Cerebellar cortex (tissue), 1 donor: Measurements from ENCODE around the gene CACNA1I.
A peak's percentile ranks its signal among the peaks of the same experiment; 100 is the strongest.

Experiments
- DNase-seq: peaks from one replicate; pipeline ENCODE4 v3.0.0-alpha.2; 2015; ENCODE audit warnings: low spot score

The CACNA1I gene

DNA sequence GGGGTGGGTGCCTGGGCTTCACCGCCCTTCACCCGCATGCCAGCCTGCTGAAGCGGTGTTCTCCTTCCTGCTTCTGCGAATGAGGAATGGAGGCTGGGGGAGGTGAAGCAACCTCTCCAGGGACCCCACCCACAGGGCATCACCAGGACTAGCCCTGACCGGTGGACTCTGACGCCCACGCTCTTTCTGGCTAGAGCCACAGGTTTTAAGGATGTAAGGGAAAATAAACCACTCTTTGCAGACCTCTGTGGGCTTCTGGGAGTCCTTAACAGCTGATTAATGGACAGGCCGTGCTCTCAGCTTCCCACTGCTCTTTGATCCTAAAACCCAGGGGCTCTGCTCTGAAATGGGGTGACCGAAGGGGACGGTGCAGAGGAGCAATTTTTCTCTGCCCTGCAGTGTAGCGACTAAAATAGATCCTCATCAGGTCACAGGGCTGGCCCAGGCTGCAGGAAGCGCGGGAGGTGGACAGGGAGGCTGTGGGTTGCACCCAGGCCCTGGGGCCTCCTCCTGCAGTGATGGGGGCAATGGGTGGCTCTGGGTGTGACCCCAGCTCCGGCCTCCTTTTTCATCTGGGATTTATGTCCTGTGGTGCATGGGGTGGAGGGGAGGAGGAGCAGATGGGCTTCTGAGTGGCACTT, 127.4 kb downstream of the CACNA1I start:
- no peak for DNase-seq

DNA sequence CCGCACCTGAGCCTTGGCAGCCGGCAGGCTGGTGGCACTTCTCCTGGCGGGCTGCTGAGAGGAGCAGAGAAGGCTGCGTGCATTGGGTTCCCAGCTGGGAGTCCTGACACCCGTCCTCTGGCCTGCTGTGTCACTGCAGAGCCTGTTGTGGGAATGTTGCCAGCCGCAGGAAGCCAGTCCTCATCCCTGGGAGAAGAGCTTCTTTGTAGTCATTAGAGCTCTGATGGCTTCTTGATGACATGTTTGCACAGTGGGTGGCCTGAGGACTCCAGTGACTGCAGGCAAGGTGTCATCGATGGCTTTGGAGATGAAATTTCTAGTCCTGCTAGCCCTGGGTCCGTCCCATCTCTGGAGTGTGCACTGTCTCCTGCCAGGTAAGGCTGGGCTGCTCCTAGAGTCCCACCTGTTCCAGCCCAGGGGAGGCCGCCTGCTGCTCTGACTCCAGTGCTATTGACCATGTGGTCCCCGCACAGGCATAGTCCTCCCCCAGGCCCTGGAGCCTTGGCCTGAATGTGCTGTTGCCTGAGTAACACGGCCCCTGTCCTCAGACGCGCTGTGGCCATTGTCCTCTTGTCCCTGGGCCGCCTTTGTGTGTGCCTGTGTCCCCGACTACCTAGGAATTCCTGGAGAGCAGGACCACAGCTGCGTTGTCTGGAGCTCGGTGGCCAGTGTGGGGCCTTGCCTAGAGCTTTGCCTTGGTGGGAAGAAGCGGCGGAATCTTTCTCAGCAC, 129.2 kb downstream of the CACNA1I start:
- peak; percentile 42 for DNase-seq

DNA sequence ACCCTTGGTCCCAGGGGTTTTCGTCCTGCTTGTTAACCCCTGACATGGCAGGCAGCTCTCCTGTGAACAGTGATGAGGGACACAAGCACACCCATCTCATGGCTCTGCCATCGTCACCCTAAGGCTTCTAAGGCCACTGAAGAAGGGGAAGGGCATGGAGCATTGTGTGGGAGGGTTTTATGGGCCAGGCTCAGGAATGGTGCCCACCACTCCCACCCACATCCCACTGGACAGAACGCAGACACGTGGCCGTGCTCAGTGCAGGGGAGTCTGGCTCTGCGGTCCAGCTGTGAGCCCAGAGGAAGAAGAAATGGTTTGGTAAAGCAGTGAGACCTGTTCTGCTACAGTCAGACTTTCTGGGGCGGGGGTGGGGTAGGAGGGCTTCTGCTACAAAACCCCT, 130.0 kb downstream of the CACNA1I start:
- no peak for DNase-seq

DNA sequence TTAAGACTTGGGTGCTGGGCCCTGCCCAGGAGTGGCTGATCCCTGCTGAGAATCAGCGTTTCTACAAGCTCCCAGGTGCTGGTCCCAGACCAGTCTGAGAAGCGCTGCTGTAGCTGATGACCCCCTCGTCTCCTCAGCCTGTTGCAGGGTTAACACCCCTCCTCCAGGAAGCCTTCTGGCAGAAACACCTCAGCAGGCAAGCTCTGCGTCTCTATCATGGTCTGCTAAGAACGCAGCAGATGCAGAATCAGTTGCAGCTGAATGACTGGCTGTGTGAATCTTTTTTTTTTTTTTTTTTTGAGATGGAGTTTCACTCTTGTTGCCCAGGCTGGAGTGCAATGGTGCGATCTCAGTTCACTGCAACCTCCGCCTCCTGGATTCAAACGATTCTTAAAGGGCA, 132.5 kb downstream of the CACNA1I start:
- DNase-seq, result no peak

DNA sequence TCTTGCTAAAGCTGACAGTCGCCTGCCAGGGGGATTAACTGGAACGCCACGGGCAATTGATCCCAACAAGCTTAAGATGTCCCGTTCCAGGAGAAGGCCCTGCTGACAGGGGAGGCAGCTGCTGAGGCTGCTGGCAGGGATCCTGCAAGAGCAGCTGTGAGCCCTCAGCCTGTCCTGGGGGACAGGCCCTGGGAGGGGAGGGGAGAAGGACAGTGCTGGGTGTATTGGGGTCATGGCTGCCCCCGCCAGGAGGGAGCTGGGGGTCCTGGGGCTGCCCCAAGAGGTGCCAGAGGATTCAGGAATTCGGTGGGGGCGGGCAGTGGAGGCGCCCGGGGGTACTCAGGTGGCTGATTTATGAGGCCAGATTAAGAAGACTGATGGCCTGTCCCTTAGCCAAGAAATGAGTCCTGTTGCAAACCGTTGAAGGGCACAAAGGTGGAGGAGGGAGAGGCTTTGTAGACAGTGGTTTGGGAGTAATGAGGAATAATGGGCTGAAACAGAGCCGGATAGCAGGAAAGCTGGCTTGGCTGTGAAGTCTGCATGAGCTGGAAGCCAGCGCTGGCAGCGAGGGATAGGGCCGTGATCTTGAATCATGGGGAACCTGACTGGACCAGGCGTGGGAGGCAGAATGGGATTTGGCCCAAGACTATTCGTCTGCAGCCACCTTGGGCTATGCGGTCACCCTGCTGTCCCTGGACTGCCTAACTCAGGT, 133.5 kb downstream of the CACNA1I start:
- DNase-seq, result no peak

DNA sequence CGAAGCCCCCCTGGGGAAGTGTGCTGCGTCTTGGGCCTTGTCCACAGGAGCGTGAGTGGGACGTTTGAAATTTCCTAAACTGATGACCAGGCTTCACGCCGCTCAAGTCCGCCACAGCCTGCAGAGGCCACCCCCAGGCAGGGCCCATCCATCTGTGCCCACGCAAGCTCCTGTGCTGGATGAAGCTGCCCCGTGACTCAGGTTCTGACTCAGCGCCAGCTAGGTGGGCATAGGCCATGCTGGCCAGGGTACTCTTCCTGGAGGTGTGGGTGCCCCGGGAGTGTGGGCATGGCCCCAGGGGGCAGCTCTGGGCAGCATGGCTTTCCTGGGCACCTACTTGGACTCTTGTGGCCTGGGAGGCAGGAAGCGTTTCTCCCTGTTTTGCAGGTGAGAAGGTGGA, 134.8 kb downstream of the CACNA1I start:
- no peak for DNase-seq

DNA sequence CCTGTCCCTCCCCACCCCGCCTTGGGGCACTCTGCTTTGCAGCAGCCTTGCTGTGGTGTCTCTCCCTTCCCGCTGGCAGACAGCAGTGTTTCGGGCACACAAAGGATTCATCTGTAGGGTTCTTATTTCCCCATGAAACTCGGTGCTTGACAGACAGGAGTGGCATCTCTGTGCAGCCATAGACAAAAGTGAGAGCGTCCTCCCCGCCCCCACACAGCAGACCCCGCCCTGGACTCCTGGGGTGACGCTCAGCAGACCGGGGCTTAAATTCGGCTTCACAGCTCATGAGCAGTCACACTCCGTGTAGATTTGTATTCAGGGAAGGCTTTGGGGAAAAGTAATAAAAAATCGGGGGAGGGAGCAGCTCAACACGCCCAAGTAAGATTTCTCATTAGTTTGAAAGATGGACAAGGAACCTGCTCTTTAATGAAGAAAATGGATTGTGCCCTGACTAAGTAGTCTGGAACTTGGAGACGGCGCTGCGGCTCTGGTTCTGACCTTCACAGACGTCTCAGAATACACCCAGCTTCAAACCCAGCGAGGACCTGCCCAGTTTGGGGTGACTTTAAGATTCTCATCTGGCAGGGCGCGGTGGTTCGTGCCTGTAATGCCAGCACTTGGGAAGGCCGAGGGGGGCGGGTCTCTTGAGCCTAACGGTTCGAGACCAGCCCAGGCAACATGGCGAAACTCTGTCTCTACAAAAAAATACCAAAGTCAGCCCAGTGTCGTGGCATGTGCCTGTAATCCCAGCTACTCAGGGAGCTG, 136.0 kb downstream of the CACNA1I start:
- DNase-seq, result no peak

DNA sequence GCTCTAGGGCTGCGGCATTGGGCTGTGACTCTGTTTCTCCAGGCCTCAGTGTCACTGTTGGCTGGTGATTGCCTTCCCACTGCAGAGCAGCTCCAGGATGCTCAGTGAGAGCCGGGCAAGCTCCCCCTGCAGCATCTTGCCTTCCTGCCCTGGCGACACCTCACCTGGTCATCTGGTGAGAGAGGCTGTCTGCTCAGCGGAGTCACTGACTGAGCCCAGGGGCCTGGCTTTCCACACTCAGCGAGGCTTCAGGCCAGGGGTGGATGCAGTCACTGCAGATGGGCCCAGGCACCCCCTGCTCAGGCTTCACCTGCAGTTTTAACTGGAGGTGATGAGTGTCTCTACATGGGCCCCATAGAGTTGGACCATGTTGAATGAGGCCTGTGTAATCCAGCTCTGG, 136.8 kb downstream of the CACNA1I start:
- DNase-seq, result no peak

DNA sequence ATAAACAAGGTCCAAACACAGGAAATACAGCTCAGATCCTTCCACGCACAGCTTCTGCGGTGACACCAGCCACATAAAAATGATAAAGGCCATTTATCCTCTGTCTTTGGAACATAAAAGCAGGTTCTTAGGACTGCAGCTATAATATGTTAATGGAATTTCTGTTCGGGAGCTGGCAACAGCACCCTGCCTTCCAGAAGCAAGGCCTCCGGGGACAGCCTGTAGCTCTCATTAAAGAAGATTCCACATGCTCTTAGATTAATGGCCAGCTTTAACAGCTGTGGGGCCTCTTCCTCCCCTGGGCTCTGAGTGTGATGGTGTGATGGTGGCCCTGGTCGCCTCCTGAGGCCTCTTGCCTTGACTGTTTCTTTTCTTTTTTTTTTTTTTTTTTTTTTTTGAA, 137.3 kb downstream of the CACNA1I start:
- no peak for DNase-seq

DNA sequence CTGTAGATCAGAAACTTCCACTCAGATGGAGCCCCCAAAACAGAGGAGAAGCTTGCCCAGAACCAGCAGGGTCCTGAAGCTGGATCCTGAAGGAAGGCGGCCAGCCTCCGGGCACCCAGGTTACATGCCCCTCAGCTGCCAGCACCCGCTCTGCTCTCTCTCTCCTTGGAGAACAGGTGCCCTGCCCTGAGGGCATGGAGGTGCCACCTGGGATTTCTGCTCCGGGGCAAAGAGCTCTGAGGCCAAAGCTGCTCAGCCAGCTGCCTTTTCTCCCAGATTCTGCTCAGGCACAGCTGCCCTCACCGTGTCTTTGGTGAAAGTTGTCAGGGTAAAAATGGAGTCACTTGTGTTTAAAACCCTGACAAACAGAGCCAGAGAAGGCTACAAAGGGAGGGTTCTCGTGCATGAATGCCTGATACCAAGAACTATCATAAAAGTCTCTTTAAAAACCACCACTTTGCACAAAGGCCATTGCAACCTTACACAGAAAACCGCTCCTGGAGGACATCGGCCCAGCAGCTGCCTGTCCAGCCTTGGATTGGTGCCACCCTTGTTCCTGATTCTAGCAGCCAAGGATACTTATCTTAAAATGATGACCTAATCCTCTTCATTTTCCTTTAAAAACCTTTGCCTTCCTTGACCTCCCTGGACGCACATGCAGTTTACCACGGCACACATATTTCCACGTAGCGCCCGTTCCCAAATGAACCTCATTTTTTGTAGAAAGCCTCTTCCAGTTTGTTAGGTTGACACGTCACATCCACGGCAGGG, 140.0 kb downstream of the CACNA1I start:
- no peak for DNase-seq

DNA sequence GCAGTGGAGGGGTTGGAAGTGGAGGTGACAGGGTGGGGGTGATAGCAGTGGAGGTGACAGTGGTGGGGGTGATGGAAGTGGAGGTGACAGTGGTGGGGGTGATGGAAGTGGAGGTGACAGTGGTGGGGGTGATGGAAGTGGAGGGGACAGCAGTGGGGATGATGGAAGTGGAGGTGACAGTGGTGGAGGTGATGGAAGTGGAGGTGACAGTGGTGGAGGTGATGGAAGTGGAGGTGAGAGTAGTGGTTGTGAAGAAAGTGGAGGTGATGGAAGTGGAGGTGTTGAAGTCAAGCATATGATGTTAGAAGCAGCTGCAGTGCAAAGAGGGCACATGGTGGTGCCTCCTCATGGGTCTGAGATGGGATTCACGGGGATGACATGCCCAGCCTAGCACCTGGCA, 141.5 kb downstream of the CACNA1I start:
- DNase-seq, result no peak

DNA sequence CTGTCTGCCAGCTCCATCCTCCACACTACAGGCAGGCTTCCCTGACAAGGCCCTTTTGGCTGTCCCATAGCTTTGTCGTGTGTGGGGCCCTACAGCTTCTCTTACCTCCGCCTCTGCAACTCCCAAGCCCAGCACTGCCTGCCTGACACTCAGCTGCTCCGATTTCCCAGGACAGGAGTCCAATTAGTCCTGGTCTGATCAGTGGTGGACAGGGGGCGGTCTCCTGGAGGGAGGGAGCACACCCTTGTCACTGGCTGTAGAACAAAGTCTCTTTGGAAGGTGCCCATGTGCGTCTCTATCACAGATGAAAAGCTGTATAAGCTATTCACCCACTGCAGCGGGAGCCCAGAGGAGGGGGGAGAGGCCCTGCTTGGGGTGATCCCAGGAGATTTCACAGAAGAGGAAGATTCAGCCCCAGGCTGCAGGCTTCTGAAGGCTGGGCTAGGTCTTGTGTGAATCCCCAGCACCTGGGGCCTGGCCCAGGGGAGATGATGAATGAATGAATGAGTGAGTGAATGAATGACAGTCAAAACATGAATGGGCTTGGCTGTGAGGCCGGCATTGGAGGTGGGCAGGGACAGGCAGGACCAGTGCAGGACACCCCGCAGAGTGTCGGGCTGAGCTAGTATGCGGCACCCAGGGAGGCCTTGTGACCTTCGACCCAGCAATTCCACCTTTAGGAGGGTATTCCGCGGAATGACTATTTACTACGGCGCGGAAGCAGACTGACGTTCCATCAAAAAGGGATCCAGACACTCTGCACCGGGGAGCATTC, 142.4 kb downstream of the CACNA1I start:
- no peak for DNase-seq

DNA sequence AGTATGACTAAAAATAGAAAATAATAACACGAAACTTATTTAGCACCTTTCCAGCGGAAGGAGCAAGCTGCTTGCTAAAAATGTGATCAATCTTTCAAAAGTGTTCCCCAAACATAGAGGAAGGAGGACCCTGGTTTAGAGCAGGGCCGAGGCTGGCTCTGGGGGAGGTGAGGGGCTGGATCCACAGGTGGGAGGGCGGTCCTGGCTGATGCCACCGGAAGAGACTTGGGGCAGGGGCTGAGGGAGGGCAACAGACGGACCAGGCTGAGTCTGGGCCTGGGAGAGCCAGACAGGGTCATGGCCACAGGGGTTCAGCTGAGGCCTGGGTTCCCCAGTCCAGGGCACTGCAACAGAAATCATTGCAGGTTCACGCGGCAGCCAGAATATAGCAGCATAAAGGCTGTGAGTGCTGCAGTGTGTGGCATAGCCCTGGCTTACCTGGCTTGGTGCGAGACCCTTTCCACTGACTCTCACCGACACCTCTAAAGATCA, 143.3 kb downstream of the CACNA1I start:
- DNase-seq, result no peak

DNA sequence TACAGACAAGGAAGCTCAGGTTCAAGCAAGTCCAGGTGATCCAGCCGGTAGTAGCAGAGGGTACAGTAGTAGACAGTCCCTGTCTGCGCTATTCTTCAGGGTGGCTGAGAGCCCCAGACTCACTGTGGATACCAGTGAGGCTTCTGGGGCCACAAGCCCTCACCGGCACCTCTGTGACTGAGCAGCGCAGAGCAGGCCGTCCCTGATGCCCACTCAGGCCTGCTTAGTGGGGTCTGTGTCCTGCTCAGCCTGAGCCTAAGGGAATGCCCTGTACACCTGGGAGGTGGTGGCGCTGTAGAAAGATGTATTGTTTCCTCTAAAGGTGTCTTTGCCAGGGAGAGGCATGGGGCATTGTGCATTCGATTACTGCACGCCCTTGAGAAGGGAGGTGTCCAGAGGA, 143.8 kb downstream of the CACNA1I start:
- DNase-seq, result no peak

DNA sequence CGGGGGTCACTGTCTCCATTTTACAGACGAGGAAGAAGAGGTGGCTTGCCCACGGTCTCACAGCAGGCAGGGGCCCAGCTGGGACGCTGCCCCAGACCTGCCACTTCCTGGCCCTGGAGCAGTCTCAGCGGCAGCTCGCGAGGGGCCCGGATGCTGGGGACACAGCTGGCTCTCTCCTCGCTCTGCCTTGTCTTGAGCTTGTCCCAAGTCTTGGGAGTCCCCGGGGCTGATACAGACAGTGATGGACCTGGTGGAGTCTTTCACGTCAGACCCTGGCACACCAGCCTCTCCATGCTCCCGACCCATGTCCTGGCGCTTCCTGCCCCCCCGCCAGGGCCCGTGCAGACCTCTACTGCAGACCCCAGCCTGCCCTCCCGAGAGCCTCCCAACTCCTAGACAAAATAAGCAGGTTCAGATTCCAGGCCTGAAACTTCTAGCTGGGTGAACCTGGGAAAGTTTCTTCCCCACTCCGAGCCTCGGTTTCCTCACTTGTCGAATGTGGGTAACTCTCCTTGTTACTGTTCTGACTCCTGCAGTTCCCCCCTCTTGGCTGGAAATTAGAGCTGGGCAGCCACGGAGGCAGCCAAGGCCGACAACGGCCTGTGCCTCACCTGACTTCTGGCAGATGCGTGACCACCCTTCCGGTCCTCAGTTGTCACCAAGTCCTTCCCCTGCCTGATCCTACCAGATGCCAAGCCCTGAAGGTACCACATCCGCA, 145.4 kb downstream of the CACNA1I start:
- DNase-seq, result no peak

DNA sequence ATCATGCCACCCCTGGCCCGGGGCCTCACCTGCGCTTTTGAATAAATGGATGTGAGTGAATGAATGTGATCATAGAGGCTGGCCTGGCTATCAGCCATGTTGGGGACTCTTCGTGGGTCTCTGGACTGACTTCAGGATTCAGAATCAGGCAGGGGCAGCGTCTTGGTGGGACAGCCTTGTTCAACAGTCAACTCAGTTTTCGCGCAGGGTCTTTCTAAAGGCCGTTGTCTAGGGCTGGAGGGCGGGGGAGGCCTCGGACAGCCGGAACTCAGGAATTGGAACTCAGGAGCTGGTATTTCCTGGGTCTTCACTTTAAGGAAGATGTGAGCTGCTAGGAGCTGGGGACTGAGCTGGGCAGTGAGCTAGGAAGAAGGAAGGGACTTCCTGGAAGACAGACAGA, 146.0 kb downstream of the CACNA1I start:
- no peak for DNase-seq

DNA sequence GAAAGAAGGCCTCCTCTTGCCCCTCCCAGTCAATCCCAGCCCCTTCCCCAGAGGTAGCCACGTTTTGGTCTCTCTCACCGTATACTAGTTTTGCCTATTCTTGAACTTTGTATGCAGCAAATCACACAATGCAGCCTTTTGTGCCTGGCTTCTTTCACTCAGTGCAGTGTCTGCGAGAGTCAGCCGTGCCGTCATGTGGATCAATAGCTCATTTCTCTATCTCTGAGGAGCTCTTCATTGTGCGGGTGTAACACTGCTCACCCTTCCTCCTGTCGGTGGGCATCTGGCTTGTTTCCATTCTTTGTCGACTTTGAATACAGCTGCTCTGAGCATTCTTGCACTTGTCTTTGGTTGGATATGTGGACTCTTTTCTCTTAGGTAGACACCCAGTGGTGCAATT, 146.5 kb downstream of the CACNA1I start:
- no peak for DNase-seq

DNA sequence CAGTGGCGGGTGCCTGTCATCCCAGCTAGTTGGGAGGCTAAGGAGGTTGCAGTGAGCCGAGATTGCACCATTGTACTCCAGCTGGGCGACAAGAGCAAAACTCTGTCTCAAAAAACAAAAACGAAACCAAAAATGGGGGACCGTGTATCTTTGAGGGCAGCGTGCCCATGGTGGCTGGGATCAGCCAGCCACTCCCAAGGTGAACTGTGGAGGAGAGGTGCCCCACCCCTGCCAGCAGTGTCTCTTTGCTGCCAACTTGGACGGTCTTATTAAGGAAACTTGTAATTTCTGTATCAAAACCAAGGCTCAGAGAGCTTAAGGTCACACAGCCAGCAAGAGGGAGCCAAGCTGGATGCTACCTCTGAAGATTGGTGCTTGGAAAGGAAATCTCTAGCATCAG, 147.7 kb downstream of the CACNA1I start:
- no peak for DNase-seq

DNA sequence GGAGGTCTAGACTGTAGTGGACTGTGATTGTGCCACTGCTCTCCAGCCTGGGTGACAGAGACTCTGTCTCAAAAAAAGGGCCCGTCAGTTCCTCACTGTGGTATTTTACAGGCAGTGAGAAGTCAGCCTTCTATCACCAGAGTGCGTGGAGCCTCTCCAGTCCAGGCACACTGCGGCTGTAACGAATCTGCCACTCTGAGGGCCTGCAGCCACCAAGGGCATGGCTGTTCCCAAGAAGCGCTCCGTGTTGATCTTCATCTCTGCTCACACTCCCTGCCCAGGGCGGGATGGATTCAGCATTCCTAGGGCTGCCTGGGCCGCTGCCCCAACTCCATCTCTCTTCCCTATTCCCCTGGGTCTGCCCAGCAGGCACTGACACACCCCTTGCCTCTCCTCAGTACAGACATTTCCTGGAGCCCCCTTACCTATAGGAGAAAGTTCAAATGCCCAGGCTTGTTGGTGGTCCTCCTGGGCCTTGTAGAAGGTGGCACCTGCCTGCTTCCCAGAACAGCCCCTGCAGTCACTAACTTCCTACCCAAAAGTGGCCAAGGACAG, 148.4 kb downstream of the CACNA1I start:
- DNase-seq, result no peak
